Liver (tissue), 3 donors: Measurements from ENCODE around the gene LCORL.

Experiments used
- GABPA ChIP-seq, 2 donors: IDR thresholded peaks in 1 of 2; conservative IDR thresholded peaks in 1 of 2; 2 replicates each; pipeline ENCODE4 v1.6.1; 2016; ENCODE audit warnings: antibody characterized with exemption in 2 of 2, mild to moderate bottlenecking in 1 of 2, moderate library complexity in 1 of 2
- HNF4G ChIP-seq: IDR thresholded peaks from 2 replicates; pipeline ENCODE4 v1.6.1; 2016; ENCODE audit warnings: antibody characterized with exemption
- MAX ChIP-seq: IDR thresholded peaks from 2 replicates; pipeline ENCODE4 v1.6.1; 2016; ENCODE audit warnings: antibody characterized with exemption
- NR2F2 ChIP-seq: IDR thresholded peaks from 2 replicates; pipeline ENCODE4 v1.6.1; 2016; ENCODE audit warnings: antibody characterized with exemption
- RAD21 ChIP-seq, 2 donors: IDR thresholded peaks; 2 replicates each; pipeline ENCODE4 v1.6.1; 2016; ENCODE audit warnings: antibody characterized with exemption in 2 of 2, mild to moderate bottlenecking in 2 of 2
- REST ChIP-seq: IDR thresholded peaks from 2 replicates; pipeline ENCODE4 v1.6.1; 2016; ENCODE audit warnings: antibody characterized with exemption, mild to moderate bottlenecking
- RXRA ChIP-seq, 2 donors: IDR thresholded peaks; 2 replicates each; pipeline ENCODE4 v1.6.1; 2017 to 2018; ENCODE audit warnings: antibody characterized with exemption in 2 of 2, mild to moderate bottlenecking in 1 of 2
- SP1 ChIP-seq: IDR thresholded peaks from 2 replicates; pipeline ENCODE4 v1.6.1; 2018; ENCODE audit warnings: antibody characterized with exemption, mild to moderate bottlenecking
- TAF1 ChIP-seq: conservative IDR thresholded peaks from 2 replicates; pipeline ENCODE4 v1.6.1; 2016; ENCODE audit warnings: antibody characterized with exemption, mild to moderate bottlenecking
- YY1 ChIP-seq: IDR thresholded peaks from 2 replicates; pipeline ENCODE4 v1.6.1; 2016; ENCODE audit warnings: antibody characterized with exemption, mild to moderate bottlenecking
- ZBTB33 ChIP-seq: IDR thresholded peaks from 2 replicates; pipeline ENCODE4 v1.6.1; 2016; ENCODE audit warnings: antibody characterized with exemption
- TF ChIP-seq, protein P1 (sequence below): fragments of 150-350 bp; IDR thresholded peaks from 2 replicates; pipeline ENCODE4 v1.5.1; 2017; ENCODE audit warnings: improper control_type of control experiment, low read depth, low read length; ENCODE audit not compliant: missing input control
- TF ChIP-seq, protein P2 (sequence below): IDR thresholded peaks from 2 replicates; pipeline ENCODE4 v1.6.1; 2016; ENCODE audit warnings: antibody characterized with exemption
- donor health status: healthy.
- donor health status: healthy.

DNA sequence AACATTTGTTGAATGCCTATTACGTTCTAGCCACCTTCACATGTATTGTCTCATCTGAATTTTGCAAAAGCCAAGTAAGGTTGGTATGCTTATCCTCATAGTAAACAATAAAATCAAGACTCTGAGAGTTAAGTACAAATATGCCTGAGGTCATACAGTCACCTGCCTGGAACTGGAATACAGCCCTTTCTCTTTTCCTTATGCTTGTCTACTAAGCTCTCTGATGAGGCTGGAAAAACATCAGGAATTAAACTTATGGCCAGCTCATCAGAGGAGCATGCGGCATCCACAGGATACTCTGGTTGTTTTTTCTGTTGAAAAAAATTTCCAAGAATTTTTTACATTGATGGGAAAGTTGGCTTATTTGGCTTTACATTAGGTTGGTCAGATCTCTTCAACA, 175.3 kb downstream of the LCORL start:
- TF ChIP-seq, protein P1, sequence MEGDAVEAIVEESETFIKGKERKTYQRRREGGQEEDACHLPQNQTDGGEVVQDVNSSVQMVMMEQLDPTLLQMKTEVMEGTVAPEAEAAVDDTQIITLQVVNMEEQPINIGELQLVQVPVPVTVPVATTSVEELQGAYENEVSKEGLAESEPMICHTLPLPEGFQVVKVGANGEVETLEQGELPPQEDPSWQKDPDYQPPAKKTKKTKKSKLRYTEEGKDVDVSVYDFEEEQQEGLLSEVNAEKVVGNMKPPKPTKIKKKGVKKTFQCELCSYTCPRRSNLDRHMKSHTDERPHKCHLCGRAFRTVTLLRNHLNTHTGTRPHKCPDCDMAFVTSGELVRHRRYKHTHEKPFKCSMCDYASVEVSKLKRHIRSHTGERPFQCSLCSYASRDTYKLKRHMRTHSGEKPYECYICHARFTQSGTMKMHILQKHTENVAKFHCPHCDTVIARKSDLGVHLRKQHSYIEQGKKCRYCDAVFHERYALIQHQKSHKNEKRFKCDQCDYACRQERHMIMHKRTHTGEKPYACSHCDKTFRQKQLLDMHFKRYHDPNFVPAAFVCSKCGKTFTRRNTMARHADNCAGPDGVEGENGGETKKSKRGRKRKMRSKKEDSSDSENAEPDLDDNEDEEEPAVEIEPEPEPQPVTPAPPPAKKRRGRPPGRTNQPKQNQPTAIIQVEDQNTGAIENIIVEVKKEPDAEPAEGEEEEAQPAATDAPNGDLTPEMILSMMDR, result no peak
- TF ChIP-seq YY1 (no peak), HNF4G (no peak), TAF1 (no peak), REST (no peak), GABPA (IDR thresholded peaks at IDR 0.05 in 1 of 2, conservative IDR thresholded peaks at IDR 0.05 in 1 of 2) (no peak), RAD21 (IDR thresholded peaks at IDR 0.05) (no peak), NR2F2 (no peak), SP1 (no peak), MAX (no peak), ZBTB33 (no peak), RXRA (IDR thresholded peaks at IDR 0.05) (no peak)
- TF ChIP-seq, protein P2, sequence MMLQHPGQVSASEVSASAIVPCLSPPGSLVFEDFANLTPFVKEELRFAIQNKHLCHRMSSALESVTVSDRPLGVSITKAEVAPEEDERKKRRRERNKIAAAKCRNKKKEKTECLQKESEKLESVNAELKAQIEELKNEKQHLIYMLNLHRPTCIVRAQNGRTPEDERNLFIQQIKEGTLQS, result no peak
